Neural cell (in vitro differentiated cells): Measurements from ENCODE around the gene TLL2. TPM values are rescaled to one million over a fixed set of nuclear protein-coding genes. Genes with fewer than 3 reads are reported as not detected.

Experiments used
- H2AFZ ChIP-seq: fragments of 200-600, 300-800 bp; sonication (generic), shearing (Covaris generic); 2 replicates; pipeline ENCODE4 v1.6.0; 2014; ENCODE audit warnings: low read depth, mild to moderate bottlenecking, antibody characterized with exemption, low read length, moderate library complexity
- H3F3A ChIP-seq: fragments of 200-600 bp; shearing (Covaris generic); 2 replicates; pipeline ENCODE4 v1.6.1; 2016; ENCODE audit warnings: mild to moderate bottlenecking, moderate library complexity, mixed read lengths, antibody characterized with exemption, low read length; ENCODE audit not compliant: insufficient read depth, poor library complexity, severe bottlenecking
- H3K27ac ChIP-seq: fragments of 200-600, 300-800 bp; sonication (generic), shearing (Covaris generic); 2 replicates; pipeline ENCODE4 v1.5.1; 2014; ENCODE audit warnings: mild to moderate bottlenecking, low read length, moderate library complexity
- H3K27me3 ChIP-seq: fragments of 300-800, 200-600 bp; sonication (generic), shearing (Covaris generic); 2 replicates; pipeline ENCODE4 v1.6.0; 2014; ENCODE audit warnings: mild to moderate bottlenecking, low read depth, low read length, moderate library complexity; ENCODE audit not compliant: insufficient read depth
- H3K36me3 ChIP-seq: fragments of 300-800, 200-600 bp; sonication (generic), shearing (Covaris generic); 2 replicates; pipeline ENCODE4 v1.5.1; 2014; ENCODE audit warnings: mild to moderate bottlenecking, antibody characterized with exemption, low read length, moderate library complexity; ENCODE audit not compliant: insufficient read depth
- H3K4me2 ChIP-seq: fragments of 300-800, 200-600 bp; sonication (generic), shearing (Covaris generic); 2 replicates; pipeline ENCODE4 v1.6.0; 2014; ENCODE audit warnings: mild to moderate bottlenecking, low read length
- H3K4me3 ChIP-seq: fragments of 300-800, 200-600 bp; sonication (generic), shearing (Covaris generic); 2 replicates; pipeline ENCODE4 v1.5.1; 2014; ENCODE audit warnings: mild to moderate bottlenecking, low read length, moderate library complexity
- H3K79me2 ChIP-seq: fragments of 200-600 bp; shearing (Covaris generic); replicated peaks from 2 replicates; pipeline ENCODE4 v1.6.0; 2014; ENCODE audit warnings: mild to moderate bottlenecking, low read length, moderate library complexity; ENCODE audit not compliant: insufficient read depth
- H3K9ac ChIP-seq: fragments of 300-800, 200-600 bp; sonication (generic), shearing (Covaris generic); 2 replicates; pipeline ENCODE4 v1.6.1; 2016; ENCODE audit warnings: mild to moderate bottlenecking, low read length, mixed read lengths
- H3K9me2 ChIP-seq: fragments of 200-600 bp; shearing (Covaris generic); 2 replicates; pipeline ENCODE4 v1.6.1; 2016; ENCODE audit warnings: mild to moderate bottlenecking, low read length, mixed read lengths; ENCODE audit not compliant: insufficient read depth
- H3K9me3 ChIP-seq: fragments of 200-600, 300-800 bp; sonication (generic), shearing (Covaris generic); 2 replicates; pipeline ENCODE4 v1.6.1; 2016; ENCODE audit warnings: mild to moderate bottlenecking, mixed run types, low read length, moderate library complexity, mixed read lengths
- H4K20me1 ChIP-seq: fragments of 200-600 bp; shearing (Covaris generic); 2 replicates; pipeline ENCODE4 v1.6.1; 2016; ENCODE audit warnings: mild to moderate bottlenecking, mixed run types; ENCODE audit not compliant: insufficient read depth
- CTCF ChIP-seq: fragments of 450-650 bp; IDR thresholded peaks from 2 replicates; pipeline ENCODE4 v1.5.1; 2014; ENCODE audit warnings: antibody characterized with exemption, mild to moderate bottlenecking, moderate library complexity; ENCODE audit not compliant: poor library complexity, severe bottlenecking
- EP300 ChIP-seq: fragments of 450-650 bp; conservative IDR thresholded peaks from 2 replicates; pipeline ENCODE4 v1.6.1; 2014; ENCODE audit warnings: antibody characterized with exemption, mild to moderate bottlenecking, moderate library complexity; ENCODE audit not compliant: poor library complexity, severe bottlenecking
- EZH2 ChIP-seq: fragments of 200-600, 300-800 bp; shearing (Covaris generic), sonication (generic); IDR thresholded peaks from 2 replicates; pipeline ENCODE4 v1.6.1; 2014; ENCODE audit warnings: antibody characterized with exemption, low read length, borderline replicate concordance, mild to moderate bottlenecking; ENCODE audit not compliant: insufficient read depth, poor library complexity, severe bottlenecking
- MXI1 ChIP-seq: fragments of 450-650 bp; conservative IDR thresholded peaks from 2 replicates; pipeline ENCODE4 v1.6.1; 2014; ENCODE audit warnings: antibody characterized with exemption, mild to moderate bottlenecking; ENCODE audit not compliant: poor library complexity, severe bottlenecking
- POLR2AphosphoS5 ChIP-seq: IDR thresholded peaks from 2 replicates; pipeline ENCODE4 v1.6.1; 2012
- RAD21 ChIP-seq: fragments of 450-650 bp; conservative IDR thresholded peaks from 2 replicates; pipeline ENCODE4 v1.6.1; 2014; ENCODE audit warnings: antibody characterized with exemption, mild to moderate bottlenecking, moderate library complexity
- REST ChIP-seq: IDR thresholded peaks from 2 replicates; pipeline ENCODE4 v1.6.1; 2012; ENCODE audit warnings: borderline replicate concordance
- SMC3 ChIP-seq: fragments of 450-650 bp; conservative IDR thresholded peaks from 2 replicates; pipeline ENCODE4 v1.6.1; 2014; ENCODE audit warnings: antibody characterized with exemption, mild to moderate bottlenecking, moderate library complexity; ENCODE audit not compliant: poor library complexity
- TAF1 ChIP-seq: IDR thresholded peaks from 2 replicates; pipeline ENCODE4 v1.6.1; 2012; ENCODE audit warnings: low read depth
- polyA plus RNA-seq: library from polyadenylated mRNA; depleted of rRNA; stranded (reverse); fragments of >200 nt; gene quantifications from 2 replicates; pipeline ENCODE4 v1.2.3, GENCODE V29; 2014

The TLL2 gene
- polyA plus RNA-seq, 1 donor from 2014 or later: 0.11 TPM

DNA sequence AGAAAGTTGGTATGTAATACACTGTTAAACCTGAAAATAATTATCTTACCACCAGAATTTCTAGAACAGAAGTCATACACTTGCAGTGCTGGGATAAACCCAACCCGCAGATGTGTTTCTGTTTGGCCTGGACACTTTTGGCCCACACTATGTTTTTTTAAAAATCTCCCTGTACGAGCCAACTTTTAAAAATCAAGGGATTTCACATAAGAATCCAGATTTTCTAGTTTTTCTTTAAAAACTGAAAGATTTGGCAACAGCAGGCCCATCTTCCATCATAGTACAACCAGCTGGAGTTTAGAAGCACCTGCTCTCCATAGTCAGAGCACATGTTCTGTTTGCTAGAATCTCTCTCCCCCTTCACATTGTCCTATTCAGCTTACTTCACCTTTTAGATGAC lies 74.0 kb downstream of the TLL2 start:
- H3K4me2 ChIP-seq: no peak overlapping the region
- H3K4me3 ChIP-seq: no peak overlapping the region
- H3K27me3 ChIP-seq: no peaks in the 10 kb centered on the region
- no peaks in the 10 kb centered on the region for H3K36me3 ChIP-seq
- no peak overlapping the region for H3K27ac ChIP-seq
- no peaks in the 10 kb centered on the region for H3K79me2 ChIP-seq
- no peak overlapping the region for H2AFZ ChIP-seq
- no peak for TF ChIP-seq POLR2AphosphoS5
- TF ChIP-seq CTCF: no peak
- TF ChIP-seq RAD21: no peak
- no peak for TF ChIP-seq TAF1
- TF ChIP-seq EP300: no peak
- TF ChIP-seq REST: no peak
- no peak for TF ChIP-seq EZH2
- no peak for TF ChIP-seq MXI1
- no peak for TF ChIP-seq SMC3
- no peak overlapping the region for H3K9ac ChIP-seq
- no peaks in the 10 kb centered on the region for H3F3A ChIP-seq
- H3K9me3 ChIP-seq: no peaks in the 10 kb centered on the region
- no peaks in the 10 kb centered on the region for H4K20me1 ChIP-seq
- no peaks in the 10 kb centered on the region for H3K9me2 ChIP-seq

GRCh38 chr10:96436035-96436434 lies 77.7 kb downstream of the TLL2 start:
- Histone ChIP-seq H3K9me3 (peaks cover 3% of the 10 kb centered on the region), H2AFZ (no peak overlapping the region), H3K27me3 (no peaks in the 10 kb centered on the region), H3K4me3 (no peak overlapping the region), H3F3A (no peaks in the 10 kb centered on the region), H3K4me2 (no peak overlapping the region), H3K36me3 (no peaks in the 10 kb centered on the region), H3K79me2 (no peaks in the 10 kb centered on the region), H4K20me1 (no peaks in the 10 kb centered on the region), H3K9ac (no peak overlapping the region), H3K27ac (no peak overlapping the region), H3K9me2 (no peaks in the 10 kb centered on the region)
- TF ChIP-seq EZH2: no peak
- TF ChIP-seq REST: no peak
- no peak for TF ChIP-seq TAF1
- no peak for TF ChIP-seq RAD21
- no peak for TF ChIP-seq CTCF
- no peak for TF ChIP-seq MXI1
- TF ChIP-seq SMC3: no peak
- no peak for TF ChIP-seq POLR2AphosphoS5
- TF ChIP-seq EP300: no peak
